GM12878 (cell line): ENCODE results near the gene TSPAN7. TPM values are rescaled to one million over a fixed set of nuclear protein-coding genes. Genes with fewer than 3 reads are reported as not detected.

Experiments used
- ATAC-seq: fragments of 200-7000 bp; cut with Tn5 transposase; 3 replicates; pipeline ENCODE4 v1.9.1; 2020; ENCODE audit warnings: mild to moderate bottlenecking, moderate library complexity
- BruUV-seq: library from RNA; stranded (reverse); fragments of 400-500 nt; replicated peaks from 2 replicates; lab custom pipeline; 2021; lab: Mats Ljungman, UMichigan
- CTCF ChIA-PET: fragments of 300-600 bp; sonication (Branson Sonifier 250); formaldehyde crosslinking; extraction: SDS; loops from one replicate; lab custom pipeline; 2021; ENCODE audit warnings: inconsistent platforms; lab: Yijun Ruan, JAX
- POLR2A ChIA-PET: fragments of 350-600 bp; formaldehyde crosslinking; extraction: SDS; loops from one replicate; lab custom pipeline; 2021; ENCODE audit warnings: inconsistent platforms; lab: Charles Lee
- RAD21 ChIA-PET: fragments of 300-600 bp; sonication (Branson Sonifier 250); formaldehyde crosslinking; loops from one replicate; lab custom pipeline; 2023; ENCODE audit warnings: antibody characterized with exemption; ENCODE audit not compliant: unreplicated experiment; lab: Charles Lee
- SMC1A ChIA-PET: fragments of 300-600 bp; sonication (Branson Sonifier 250); formaldehyde crosslinking; loops from one replicate; lab custom pipeline; 2023; ENCODE audit not compliant: unreplicated experiment, uncharacterized antibody; lab: Charles Lee
- DNase-seq: peaks from one replicate; pipeline ENCODE4 v3.0.0-alpha.2; 2011; ENCODE audit warnings: low read depth, low spot score
- FAIRE-seq: peaks from 3 replicates; lab custom pipeline; 2011; peaks lifted over from hg19 to GRCh38; lab: Jason Lieb, UNC
- H2AFZ ChIP-seq: 2 replicates; pipeline ENCODE4 v1.6.0; 2011; ENCODE audit warnings: low read depth, low read length, control low read depth; ENCODE audit not compliant: control insufficient read depth
- H3K27ac ChIP-seq: 2 replicates; pipeline ENCODE4 v1.5.1; 2011; ENCODE audit warnings: control low read depth; ENCODE audit not compliant: control insufficient read depth, insufficient read depth
- H3K27me3 ChIP-seq, 2 experiments: replicated peaks in 1 of 2; 2 replicates each; pipeline versions ENCODE4 v1.6.0 to v1.6.1; 2011; ENCODE audit warnings: low read length in 1 of 2; ENCODE audit not compliant: control insufficient read depth in 2 of 2, insufficient read depth in 2 of 2
- H3K36me3 ChIP-seq, 2 experiments: 2 replicates each; pipeline ENCODE4 v1.5.1; 2011; ENCODE audit warnings: low read length in 1 of 2; ENCODE audit not compliant: control insufficient read depth in 2 of 2, insufficient read depth in 2 of 2
- H3K4me1 ChIP-seq: 2 replicates; pipeline ENCODE4 v1.6.1; 2011; ENCODE audit warnings: mild to moderate bottlenecking, low read length, moderate library complexity, mixed read lengths; ENCODE audit not compliant: control insufficient read depth, insufficient read depth
- H3K4me2 ChIP-seq: 2 replicates; pipeline ENCODE4 v1.6.0; 2011; ENCODE audit warnings: control low read depth; ENCODE audit not compliant: control insufficient read depth, insufficient read depth
- H3K4me3 ChIP-seq: fragments of 200-600 bp; sonication (generic); 2 replicates; pipeline ENCODE4 v1.5.1; 2016
- H3K79me2 ChIP-seq: 2 replicates; pipeline ENCODE4 v1.6.0; 2011; ENCODE audit warnings: low read length; ENCODE audit not compliant: control insufficient read depth, insufficient read depth
- H3K9ac ChIP-seq: 2 replicates; pipeline ENCODE4 v1.8.0; 2011; ENCODE audit warnings: low read length, control low read depth, mixed read lengths; ENCODE audit not compliant: control insufficient read depth, insufficient read depth
- H3K9me3 ChIP-seq: replicated peaks from 3 replicates; pipeline ENCODE4 v1.5.1; 2011; ENCODE audit warnings: mild to moderate bottlenecking, low read length; ENCODE audit not compliant: control insufficient read depth, insufficient read depth
- H4K20me1 ChIP-seq: 2 replicates; pipeline ENCODE4 v1.6.0; 2011; ENCODE audit not compliant: control insufficient read depth, insufficient read depth
- BACH1 ChIP-seq: fragments of 450-650 bp; IDR thresholded peaks from 2 replicates; pipeline ENCODE4 v1.6.1; 2017; ENCODE audit warnings: mild to moderate bottlenecking, borderline replicate concordance
- CHD4 ChIP-seq: fragments of 200-600 bp; sonication (generic); IDR thresholded peaks from 2 replicates; pipeline ENCODE4 v1.6.1; 2016; ENCODE audit warnings: mild to moderate bottlenecking
- JUND ChIP-seq: IDR thresholded peaks from 2 replicates; pipeline ENCODE4 v1.6.1; 2012; ENCODE audit warnings: low read depth, mild to moderate bottlenecking, low read length, improper control_type of control experiment, moderate library complexity
- MYB ChIP-seq: fragments of 150-350 bp; IDR thresholded peaks from 2 replicates; pipeline ENCODE4 v1.6.1; 2014; ENCODE audit warnings: mild to moderate bottlenecking, low read depth, low read length, borderline replicate concordance
- RCOR1 ChIP-seq: conservative IDR thresholded peaks from 2 replicates; pipeline ENCODE4 v1.6.1; 2012; ENCODE audit warnings: low read depth, low read length, improper control_type of control experiment
- RFX5 ChIP-seq: IDR thresholded peaks from 2 replicates; pipeline ENCODE4 v1.6.1; 2011; ENCODE audit warnings: low read depth, low read length, improper control_type of control experiment
- RUNX3 ChIP-seq: IDR thresholded peaks from 2 replicates; pipeline ENCODE4 v1.6.1; 2012; ENCODE audit warnings: low read length, inconsistent platforms
- TAF1 ChIP-seq: IDR thresholded peaks from 2 replicates; pipeline ENCODE4 v1.6.1; 2011; ENCODE audit warnings: mild to moderate bottlenecking, low read depth, low read length, borderline replicate concordance
- ZNF622 ChIP-seq: fragments of 450-650 bp; IDR thresholded peaks from 2 replicates; pipeline ENCODE4 v1.6.1; 2017; ENCODE audit warnings: mild to moderate bottlenecking, inconsistent platforms
- in situ Hi-C: fragments of 300-500 bp; cut with MboI; formaldehyde crosslinking; loops from 9 replicates; pipeline ENCODE4 v1.14.3; 2018; ENCODE audit warnings: mixed read lengths
- intact Hi-C: fragments of 100-400 bp; cut with micrococcal nuclease; formaldehyde crosslinking; loops from one replicate; pipeline ENCODE4 v1.14.2; 2022; ENCODE audit not compliant: unreplicated experiment
- polyA plus RNA-seq, 11 experiments: library from polyadenylated mRNA; depleted of rRNA in 4 of 11; unstranded in 6 of 11; stranded (reverse) in 5 of 11; fragments of >200 nt; fragmentation: Nextera tagmentation in 4 of 11; fragmentation: Illumina TruSeq in 1 of 11; extraction: Ambion mirVana in 4 of 11; extraction: Trizol in 1 of 11; gene quantifications; 1 replicate in 1 of 11; 2 replicates in 10 of 11; pipeline versions ENCODE4 v1.2.1 to v1.2.3, GENCODE V29; 2011 to 2016; ENCODE audit warnings: inconsistent platforms in 2 of 11, missing spikeins in 2 of 11, low read depth in 1 of 11
- total RNA-seq, 4 experiments: library from RNA; depleted of rRNA in 3 of 4; stranded (reverse); fragments of >200 nt in 3 of 4; fragmentation: Illumina TruSeq in 1 of 4; extraction: Trizol in 1 of 4; gene quantifications; 2 replicates each; pipeline versions ENCODE4 v1.2.1 to v1.2.3, GENCODE V29; 2013 to 2021
- TF ChIP-seq, protein P1 (sequence below): fragments of 450-650 bp; IDR thresholded peaks from 2 replicates; pipeline ENCODE4 v1.6.1; 2017; ENCODE audit warnings: low read depth, mild to moderate bottlenecking, moderate library complexity

TSPAN7 gene
- total and polyA plus RNA-seq, 10 of the 15 experiments (the other 5 are each of a cell fraction or from before 2014, with no cell fraction given), result 0.04 to 0.77 (median 0.14) TPM; not detected in 4

DNA sequence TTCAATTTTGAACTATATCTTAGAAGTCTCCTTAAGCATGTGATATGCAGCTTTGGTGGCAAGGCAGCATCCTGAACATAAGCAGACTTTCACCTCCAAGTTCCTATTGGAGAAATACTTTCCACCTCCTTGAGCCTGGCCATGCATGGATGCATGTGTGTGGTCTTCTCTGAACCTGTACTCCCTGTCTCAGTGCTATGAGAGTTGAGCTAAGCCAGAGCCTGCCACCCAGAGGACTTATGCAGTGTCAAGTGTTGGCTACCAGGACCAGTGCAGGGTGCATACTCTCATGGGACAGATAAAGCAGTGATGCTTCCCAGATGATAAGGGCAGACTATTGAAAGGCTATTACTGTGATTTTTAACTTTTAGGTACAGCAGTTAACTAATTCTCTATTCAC is 105.6 kb downstream of the TSPAN7 start:
- Histone ChIP-seq H3K4me1 (peaks cover 3% of the 10 kb centered on the region; the same call in 1 of the 2 replicates), H4K20me1 (no peaks in the 10 kb centered on the region), H3K9me3 (no peaks in the 10 kb centered on the region), H3K9ac (no peak overlapping the region), H3K79me2 (no peaks in the 10 kb centered on the region), H3K4me2 (no peak overlapping the region), H3K27me3 (no peaks in the 10 kb centered on the region; a peak in 1 of 4 replicates), H3K4me3 (no peak overlapping the region), H3K36me3 (no peaks in the 10 kb centered on the region), H2AFZ (no peak overlapping the region), H3K27ac (no peak overlapping the region)
- FAIRE-seq (no peak), DNase-seq (no peak), ATAC-seq (no peak)
- in situ Hi-C loops (loop anchor here (10.0 kb wide), 1 partner anchor 478 kb away; no protein-coding TSS in a partner anchor), intact Hi-C loops (loop anchor here (10.0 kb wide), 1 partner anchor 488 kb away; no protein-coding TSS in a partner anchor)
- TF ChIP-seq ZNF622, result no peak
- TF ChIP-seq, protein P1, sequence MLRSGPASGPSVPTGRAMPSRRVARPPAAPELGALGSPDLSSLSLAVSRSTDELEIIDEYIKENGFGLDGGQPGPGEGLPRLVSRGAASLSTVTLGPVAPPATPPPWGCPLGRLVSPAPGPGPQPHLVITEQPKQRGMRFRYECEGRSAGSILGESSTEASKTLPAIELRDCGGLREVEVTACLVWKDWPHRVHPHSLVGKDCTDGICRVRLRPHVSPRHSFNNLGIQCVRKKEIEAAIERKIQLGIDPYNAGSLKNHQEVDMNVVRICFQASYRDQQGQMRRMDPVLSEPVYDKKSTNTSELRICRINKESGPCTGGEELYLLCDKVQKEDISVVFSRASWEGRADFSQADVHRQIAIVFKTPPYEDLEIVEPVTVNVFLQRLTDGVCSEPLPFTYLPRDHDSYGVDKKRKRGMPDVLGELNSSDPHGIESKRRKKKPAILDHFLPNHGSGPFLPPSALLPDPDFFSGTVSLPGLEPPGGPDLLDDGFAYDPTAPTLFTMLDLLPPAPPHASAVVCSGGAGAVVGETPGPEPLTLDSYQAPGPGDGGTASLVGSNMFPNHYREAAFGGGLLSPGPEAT, result no peak
- TF ChIP-seq TAF1, result no peak
- no peak for TF ChIP-seq RCOR1
- TF ChIP-seq JUND, result no peak
- no peak for TF ChIP-seq MYB
- TF ChIP-seq BACH1, result no peak
- TF ChIP-seq RUNX3, result no peak
- no peak for TF ChIP-seq RFX5
- TF ChIP-seq CHD4, result no peak
- BruUV-seq, result no TSS peak
- ChIA-PET SMC1A (interaction anchor here (2.1 kb wide), 1 partner anchor 84 kb away, joined by 4 read pairs; no protein-coding TSS in a partner anchor), RAD21 (no interaction called here), CTCF (no interaction called here), POLR2A (no interaction called here)
